Measurements from ENCODE around the gene UBE4A.

- TF ChIP-seq POLR2A (IDR thresholded peaks at IDR 0.05) (no peak), CTCF (IDR thresholded peaks at IDR 0.05) (no peak)
These were observed 15.4 kb upstream of the UBE4A start, which contains the start of gene CD3G for GRCh38 chr11:118343981-118344515.

All from lower leg skin (tissue), 3 donors.